ENCODE results near the gene KRTAP10-5. TPM values are rescaled to one million over a fixed set of nuclear protein-coding genes. Genes with fewer than 3 reads are reported as not detected.

KRTAP10-5 gene
- polyA plus RNA-seq, 3 donors, result not detected

DNA sequence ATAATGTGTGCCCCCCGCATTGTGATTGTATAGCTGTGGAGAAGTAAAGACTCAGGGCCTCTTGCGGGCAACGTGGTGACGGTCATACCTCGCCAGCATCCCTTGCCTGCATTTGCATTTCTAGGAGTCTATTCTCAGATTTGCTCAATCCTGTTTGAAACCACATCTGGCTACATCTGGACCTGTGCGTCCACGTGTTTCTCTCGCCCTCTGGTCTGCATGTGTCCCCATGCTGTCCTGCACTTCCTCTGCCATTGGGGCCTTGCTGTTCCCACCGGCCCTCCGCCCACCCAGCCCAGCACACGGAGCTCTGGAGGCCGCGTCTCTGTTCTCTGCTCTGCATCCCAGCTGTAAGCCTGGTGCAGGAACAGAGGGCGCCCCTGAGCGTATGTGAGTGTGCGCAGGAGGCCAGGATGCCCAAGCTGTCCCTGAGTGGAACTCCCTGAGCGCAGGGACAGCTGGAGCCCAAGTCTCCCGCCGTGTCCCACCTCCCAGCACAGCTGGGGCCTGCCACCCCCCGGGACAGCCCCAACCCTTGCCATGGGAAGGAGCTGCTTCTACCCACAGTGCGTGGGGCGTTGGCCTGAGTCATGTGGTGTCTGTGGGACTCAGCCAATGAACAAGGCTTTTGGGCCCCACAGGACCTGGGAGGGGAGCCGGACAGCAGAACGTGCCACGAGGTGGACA lies 30.7 kb downstream of the KRTAP10-5 start:
- no peak for DNase-seq

DNA sequence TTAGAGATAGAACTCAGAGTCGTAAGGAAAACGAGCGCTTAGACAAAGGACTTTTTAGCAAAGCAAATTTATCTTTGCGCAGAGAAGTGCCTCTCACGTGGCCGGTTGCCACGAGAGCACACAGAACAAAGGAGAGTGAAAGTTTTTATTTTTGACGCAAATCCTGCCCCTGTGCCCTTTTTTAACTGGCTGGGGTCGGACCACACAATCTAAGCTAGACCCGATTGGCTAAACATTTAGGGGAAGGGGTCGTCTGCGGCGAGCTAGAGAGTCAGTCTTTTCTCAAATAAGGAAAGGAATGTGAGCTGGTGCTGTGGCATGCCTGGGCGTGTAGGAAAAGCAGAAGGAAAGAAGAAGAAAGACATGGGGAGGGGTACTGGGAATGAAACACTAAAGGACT lies 31.5 kb downstream of the KRTAP10-5 start:
- no peak for DNase-seq

DNA sequence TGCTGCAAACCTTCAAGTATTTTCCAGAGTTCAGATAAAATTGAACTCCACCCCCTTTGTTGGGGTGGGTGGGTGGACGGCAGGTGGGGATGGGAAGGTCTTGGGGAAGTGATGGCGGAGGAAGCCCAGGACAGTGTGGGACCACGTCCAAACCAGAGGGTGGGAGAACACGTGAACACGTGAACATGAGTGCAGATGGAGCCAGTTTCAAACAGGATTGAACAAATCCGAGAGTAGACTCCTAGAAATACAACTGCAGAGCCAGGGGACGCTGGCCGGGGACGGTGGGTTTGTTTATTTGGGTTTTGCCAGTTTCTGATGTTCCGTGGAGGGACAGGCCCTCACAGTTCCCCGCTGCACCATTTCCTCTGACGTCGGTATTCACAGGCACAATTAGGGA lies 32.0 kb downstream of the KRTAP10-5 start:
- no peak for DNase-seq

DNA sequence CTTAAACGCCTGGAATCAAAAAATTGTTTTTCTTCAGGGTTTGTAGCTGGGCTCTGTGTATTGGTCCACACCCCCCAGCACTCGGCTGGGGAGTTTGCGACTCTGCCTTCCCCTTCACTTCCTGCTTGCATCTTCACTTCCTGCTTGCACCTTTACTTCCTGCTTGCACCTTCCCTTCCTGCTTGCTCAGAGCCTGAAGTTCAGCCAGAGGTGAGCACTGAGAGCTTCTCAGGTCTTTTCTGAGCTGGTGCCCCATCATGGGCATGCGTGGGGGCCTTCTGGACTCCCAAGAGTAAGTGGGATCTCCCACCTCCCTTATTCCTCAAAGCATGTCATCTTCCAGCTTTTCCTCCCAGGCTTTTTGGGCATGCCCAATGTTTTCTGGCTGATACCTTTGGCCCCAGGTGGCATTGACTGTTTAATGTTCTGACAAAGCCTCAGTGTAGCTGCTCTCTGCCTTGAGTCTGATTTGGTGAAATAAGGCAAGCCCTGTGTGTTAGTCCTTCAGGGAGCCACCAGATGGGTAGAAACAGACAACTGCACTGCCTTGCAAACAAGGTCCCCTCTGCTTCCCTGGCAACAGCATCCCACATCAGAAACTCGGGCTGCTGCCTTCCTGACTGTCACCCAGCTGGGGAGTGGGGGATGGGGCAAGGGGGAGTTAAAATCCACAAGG lies 32.6 kb downstream of the KRTAP10-5 start:
- no peak for DNase-seq

DNA sequence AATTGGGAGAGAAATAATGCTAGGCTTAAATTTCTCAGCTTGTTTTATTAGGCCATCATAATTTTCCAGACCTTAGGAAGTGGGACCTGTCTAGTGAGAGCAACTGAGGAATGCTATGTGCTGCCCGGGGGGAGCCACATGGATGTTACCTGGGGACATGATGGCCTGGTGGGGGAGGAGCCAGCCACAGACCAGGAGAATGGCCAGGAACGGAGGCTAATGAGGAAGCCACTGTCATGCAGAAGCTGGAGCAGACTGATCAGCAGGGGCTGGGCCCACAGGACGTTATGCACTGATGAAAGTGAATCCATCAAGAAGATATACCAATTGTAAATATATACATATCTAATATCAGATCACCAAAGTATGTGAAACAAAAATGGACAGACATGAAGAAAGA lies 35.8 kb downstream of the KRTAP10-5 start:
- DNase-seq, result no peak

DNA sequence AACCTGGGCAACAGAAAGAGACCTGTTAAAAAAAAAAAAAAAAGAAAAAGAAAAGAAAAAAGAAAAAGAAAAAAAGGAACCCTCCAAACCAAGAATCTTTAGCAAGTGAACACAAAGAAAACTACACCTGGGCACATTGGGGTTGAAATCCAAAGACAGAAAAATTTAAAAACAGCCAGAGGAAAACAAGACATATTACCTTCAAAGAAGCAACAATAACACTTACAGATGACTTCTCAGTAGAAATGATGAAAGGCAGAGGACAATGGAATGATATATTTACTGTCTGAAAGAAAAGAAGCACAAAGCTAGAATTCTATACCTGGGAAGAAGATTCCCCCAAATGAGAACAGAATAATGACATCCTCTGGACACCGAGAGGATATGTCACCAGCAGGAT lies 37.7 kb downstream of the KRTAP10-5 start:
- DNase-seq, result no peak

DNA sequence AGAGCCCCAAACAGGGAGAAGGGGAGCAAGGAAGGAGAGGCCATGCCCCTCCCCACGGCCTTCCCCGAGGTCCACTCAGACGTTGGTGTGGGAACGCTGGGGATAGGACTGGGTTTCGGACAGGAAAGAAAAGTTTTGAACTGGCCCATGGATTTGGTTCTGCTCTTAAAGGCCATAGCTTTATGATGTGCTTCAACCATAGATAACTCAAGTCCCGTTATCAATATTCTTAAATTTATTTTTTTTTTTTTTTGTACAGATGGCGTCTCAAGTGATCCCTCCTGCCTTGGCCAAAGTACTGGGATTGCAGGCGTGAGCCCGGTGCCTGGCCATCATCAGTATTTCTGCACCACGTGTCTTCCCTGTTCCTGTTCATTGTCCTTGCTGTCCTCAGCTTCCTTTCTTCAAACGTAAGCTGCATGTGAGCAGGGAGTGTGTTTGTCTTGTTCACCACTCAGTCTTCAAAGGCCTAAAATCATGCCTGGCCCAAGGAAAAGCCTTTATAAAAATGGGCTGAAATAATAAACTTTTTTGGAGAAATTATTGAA lies 39.6 kb downstream of the KRTAP10-5 start:
- no peak for DNase-seq

DNA sequence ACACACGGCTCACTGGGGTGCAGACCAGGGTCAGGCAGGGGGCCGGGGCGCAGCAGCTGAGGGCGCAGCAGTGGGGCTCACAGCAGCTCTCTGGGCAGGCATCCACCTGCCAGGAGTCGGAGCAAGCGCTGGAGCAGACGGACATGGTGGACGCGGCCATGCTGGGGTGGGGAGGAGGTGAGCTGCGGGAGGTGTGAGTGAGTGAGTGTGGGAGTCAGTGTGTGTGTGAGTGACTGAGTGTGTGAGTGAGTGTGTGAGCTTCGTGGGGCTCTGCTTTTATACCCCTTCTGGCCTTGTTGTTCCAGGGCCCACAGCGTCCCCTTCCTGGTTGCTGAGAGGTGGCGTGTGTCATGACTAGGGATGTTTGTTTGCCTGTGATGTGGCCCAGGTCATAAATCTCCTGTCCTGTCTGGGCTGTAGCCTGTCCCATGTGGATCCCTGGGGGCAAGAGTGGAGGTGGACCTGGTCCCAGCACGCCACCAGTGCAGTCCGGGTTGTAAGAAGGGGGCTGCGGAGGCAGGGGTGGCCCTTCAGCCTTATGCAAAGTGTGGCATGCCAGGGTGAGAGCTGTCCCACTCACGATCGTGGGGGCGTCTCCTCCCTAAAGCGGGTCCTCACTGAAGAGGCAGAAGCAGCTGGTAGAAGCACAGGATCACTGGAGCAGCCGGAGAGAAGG lies 40.3 kb downstream of the KRTAP10-5 start, which contains the start of gene KRTAP10-1:
Gene KRTAP10-1 (minus strand): TSS at position 205 of the 676 bp plus-strand sequence. CDS start 45 bp downstream, at position 160.
- DNase-seq, result no peak

DNA sequence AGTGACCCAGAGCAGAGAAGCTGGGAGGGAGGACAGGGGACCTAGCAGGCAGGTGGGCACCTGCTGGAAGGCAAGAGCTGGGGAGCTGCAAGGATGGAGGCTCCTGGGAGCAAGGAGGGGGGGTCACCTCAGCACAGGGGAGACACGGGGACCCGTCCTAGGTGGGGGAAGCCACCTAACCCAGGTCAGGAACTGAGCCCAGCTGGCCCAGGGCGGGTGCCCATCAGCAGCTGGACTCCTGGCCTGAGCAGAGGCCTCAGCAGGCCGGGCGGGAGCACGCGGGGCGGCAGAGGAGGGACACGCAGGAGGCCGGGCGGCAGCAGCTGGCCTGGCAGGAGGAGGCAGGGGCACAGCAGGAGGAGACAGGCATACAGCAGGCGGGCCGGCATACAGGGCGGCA lies 41.4 kb downstream of the KRTAP10-5 start:
- DNase-seq, result no peak

DNA sequence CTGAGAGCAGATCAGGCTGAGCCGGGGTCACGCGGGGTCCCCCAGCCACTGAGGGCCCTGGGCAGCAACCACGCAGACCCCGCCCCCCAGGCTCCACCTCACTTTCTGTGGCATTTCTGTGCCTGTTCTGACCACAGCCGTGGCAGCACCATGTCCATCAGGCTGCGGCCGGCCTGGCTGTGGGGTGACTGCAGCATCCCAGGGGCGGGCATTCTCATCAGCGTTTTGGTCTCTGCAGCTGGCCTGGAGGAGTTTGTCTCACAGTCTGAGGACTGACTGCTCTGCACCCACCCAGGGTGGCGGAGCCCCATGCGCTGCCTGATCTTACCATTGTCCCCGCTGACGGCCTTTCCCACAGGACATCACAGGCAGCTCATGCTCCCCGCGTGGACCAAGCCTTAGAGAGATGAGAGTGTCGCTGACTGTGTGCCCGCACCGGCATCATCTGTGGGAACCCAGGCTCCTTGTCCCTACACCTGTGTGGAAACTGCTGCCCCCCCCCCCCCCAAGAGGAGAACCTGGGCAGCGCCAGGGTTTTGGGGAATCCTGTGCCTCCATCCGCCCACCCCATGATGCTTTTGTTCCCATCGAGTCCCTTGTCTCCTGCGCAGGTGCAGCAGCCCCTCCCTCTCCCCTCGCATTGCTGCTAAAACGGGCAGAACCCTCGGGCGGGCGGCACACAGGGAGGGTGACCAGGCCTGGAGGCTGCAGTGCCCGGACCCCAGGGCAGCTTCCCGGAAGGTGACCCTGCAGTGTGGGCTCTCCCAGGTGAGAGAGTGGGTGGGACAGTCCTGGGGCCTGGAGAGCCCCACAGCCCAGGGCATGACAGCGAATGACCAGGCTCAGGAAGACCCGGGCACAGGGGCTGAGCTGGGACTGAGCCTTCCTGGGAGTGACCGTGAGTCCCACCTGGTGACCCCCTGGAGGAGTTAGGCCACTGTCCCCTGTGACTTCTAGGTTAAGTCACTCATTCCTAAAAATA lies 42.2 kb downstream of the KRTAP10-5 start:
- no peak for DNase-seq

DNA sequence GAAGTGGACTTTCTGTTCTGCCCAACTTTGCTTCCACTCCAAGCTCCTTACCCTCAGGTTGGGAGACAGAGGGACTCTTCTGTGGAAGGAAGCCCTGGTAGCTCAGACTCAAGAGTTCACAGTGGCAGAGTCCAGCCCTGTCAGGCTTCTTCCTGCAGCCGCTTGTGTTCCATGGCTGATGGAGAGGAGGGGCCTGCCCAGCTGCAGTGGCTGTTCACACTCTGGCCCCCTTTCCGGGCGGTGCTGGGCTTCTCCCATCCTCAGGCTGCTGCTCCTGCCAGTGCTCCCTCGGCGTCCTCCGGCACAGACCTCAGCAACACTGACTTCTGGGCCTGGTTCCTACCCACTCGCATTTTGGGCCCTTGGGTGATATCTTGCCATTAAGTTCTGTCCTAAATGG lies 44.4 kb downstream of the KRTAP10-5 start:
- no peak for DNase-seq

DNA sequence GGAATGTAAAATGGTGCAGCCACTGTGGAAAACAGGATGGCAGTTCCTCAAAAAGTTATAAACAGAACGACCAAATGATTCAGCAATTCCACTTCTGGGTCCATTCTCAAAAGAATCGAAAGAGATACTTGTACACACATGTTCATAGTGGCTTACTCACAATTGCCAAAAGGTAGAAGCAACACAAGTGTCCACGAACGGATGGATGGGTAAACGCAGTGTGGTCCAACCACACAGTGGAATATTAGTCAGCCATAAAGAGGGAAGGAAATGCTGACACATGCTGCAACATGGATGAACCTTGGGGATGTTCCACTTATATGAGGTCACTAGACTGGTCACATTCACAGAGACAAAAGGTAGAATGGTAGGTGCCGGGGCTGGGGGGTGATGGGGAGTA lies 45.7 kb downstream of the KRTAP10-5 start:
- no peak for DNase-seq

DNA sequence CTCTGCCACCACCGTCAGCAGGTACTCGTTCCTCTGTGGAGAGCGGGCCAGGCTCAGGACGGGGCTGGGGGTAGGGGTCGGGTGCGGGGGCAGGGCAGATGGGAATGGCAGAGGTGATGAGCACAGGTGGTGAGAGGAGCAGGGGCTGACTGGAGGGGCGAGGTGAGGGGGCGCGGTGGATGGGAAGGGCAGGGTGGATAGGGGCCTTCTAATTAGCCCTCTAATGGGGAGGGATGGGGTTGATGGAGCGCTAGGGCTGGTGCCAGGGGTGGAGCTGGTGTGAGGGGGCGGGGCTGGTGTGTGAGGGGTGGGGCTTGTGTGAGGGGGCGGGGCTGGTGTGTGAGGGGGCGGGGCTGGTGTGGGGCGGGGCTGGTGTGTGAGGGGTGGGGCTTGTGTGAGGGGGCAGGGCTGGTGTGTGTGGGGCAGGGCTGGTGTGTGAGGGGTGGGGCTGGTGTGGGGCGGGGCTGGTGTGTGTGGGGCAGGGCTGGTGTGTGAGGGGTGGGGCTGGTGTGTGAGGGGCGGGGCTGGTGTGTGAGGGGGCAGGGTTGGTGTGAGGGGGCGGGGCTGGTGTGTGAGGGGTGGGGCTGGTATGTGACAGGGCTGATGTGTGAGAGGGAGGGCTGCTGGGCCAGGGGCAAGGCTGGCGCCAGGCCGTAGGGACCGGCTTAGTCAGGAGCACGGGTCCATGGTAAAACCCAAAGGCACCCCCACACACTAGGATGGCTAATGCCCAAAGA lies 46.3 kb downstream of the KRTAP10-5 start:
- no peak for DNase-seq

DNA sequence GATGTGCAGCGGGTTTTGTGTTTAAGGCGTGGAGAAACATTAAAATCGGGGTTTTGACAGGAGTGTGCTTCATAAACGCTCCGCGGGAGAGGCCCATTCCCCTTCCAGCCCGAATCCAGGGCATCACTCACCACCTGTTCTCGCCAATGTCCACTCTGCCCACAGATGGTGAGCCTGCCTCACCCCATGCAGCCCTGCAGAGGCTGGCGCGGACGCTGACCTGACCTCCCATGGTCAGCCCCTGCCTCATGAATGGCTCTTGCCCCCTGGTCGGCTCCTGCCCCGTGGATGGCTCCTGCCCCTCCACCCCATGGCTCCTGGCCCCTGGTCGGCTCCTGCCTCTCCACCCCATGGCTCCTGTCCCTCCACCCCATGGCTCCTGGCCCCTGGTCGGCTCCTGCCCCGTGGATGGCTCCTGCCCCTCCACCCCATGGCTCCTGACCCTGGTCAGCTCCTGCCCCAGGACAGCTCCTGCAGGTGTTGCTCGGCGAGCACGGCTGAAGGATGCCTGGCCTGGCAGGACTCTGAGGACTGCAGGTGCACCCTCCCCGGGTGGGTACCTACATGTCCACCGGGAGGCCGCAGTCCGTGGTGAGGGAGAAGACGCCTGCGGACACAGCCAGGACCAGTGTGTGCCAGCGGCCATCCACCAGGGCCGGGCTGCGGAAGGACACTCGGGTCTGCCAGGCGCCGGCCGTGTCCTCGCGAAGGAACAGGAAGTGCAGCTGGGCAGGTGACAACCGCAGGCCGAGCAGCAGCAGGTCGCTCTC lies 47.1 kb downstream of the KRTAP10-5 start:
- DNase-seq, result no peak

DNA sequence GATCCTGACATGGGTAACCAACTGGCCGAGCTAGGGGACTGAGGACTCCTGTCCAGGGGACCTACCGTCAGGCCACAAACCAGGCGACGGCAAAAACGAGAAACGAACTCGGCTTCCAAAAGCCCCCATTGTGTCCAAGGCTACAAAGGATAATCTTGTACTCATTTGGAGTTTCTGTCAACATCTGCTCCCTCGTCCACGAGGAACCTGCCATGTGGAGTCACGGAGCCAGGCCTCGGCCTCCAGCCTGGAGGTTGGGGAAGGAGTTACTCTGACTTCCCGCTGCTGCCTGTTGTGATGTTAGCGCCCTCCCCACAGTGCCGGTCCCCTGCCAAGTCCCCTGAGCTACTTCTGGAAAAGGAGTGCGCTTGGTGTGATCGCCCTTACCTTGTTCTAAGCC lies 47.7 kb downstream of the KRTAP10-5 start:
- no peak for DNase-seq

DNA sequence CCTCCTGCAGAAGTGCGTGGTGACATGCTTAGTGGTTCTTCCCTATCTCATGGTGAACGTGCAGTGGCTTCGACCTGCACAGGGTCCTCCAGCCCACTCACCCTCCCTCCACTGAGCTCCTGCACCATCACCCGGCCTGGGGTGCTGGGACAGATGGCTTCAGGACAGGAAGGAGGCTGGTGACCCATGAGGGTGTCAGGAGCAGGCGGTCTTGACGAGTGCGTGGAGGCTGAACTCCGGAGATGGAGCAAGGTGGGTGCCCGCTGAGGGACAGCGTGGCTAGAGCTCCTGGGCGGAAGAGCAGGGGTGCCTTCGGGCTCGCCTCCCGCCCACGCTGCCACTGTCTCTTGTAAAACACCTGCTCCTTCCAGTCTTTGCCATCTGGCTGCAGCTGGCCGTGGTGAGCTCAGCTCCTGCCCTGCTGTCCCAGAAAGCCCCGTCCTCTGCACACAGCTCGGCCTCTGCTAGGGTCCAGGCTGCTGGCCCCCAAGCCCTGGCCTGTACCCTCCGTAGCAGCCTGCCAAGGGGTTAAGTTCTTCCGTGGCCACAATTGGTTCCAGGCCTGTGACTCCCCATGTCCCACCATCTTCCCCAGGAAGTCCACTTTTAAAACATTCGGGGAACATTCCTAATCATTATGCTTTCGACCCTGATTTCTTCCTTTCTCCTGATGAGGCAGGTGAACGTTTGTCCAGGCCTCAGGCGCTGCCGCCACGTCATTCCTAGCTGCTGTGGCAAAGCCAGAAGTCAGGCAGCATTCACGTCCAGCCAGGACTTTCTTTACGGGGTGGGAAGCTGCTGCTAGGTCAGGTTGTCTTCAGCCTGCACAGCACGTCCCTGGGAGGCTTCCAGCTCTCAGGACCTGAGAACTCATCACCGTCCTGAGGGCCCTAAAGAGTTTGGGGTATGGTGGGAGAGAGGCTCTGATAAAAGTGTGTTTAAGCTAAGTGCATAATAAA lies 48.5 kb downstream of the KRTAP10-5 start:
- DNase-seq, result no peak

DNA sequence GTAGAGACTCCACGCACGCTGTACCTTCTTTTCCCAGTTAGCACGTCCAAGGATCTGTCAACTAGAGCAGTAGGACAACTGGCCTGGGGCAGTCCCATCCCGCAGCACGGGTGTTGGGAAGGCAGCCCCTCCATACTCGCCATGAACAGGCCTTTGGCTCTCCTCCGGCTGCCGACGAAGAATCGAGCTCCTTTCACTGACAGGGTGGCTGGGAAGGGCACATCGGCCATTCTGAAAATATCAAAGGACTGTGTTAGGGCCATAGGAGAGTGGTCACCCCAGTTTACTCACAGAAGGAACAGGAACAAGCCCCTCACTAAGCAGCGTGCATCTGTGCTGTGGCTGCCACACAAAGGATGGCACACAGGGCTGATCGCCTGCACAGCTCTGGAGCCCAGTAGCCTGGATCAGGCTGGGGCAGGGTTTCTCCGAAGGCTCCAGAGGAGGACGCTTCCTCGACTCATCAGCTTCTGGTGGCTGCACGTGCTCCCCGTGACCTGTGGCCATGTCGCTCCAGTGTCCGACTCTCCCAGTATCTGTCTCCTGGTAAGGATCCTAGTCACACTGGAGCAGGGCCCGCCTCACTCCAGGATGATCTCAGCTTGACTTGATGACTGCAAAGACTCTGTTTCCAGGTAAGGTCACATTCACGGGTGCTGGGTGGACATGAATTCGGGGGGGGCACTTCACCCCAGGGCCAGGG lies 49.4 kb downstream of the KRTAP10-5 start:
- DNase-seq, result no peak
